ENCODE results near the gene KIZ.

Gene KIZ

GRCh38 chr20:21154692-21155091 is 28.8 kb downstream of the KIZ start:
- H3K27ac ChIP-seq: peak overlapping the region; percentile 59
- no peak for TF ChIP-seq CTCF (conservative IDR thresholded peaks at IDR 0.05)

- TF ChIP-seq CTCF (conservative IDR thresholded peaks at IDR 0.05): no peak
- peak overlapping the region; percentile 59 for H3K27ac ChIP-seq
Measured at GRCh38 chr20:21155268-21155667, 29.4 kb downstream of the KIZ start.

- no peak for TF ChIP-seq CTCF (conservative IDR thresholded peaks at IDR 0.05)
- no peak overlapping the region for H3K27ac ChIP-seq
Measured at GRCh38 chr20:21156266-21156665, 30.4 kb downstream of the KIZ start.

- no peak for TF ChIP-seq CTCF (conservative IDR thresholded peaks at IDR 0.05)
Measured at GRCh38 chr20:21157006-21157405, 31.1 kb downstream of the KIZ start.

GRCh38 chr20:21159658-21160380 is 33.9 kb downstream of the KIZ start:
- TF ChIP-seq CTCF (conservative IDR thresholded peaks at IDR 0.05): no peak
- peak overlapping the region; percentile 36 for H3K27ac ChIP-seq

More at GRCh38 chr20:21157006-21157405, 31.1 kb downstream of the KIZ start:
- no peak overlapping the region for H3K27ac ChIP-seq

- no peak for TF ChIP-seq CTCF (conservative IDR thresholded peaks at IDR 0.05)
- no peak overlapping the region for H3K27ac ChIP-seq
Measured at GRCh38 chr20:21161926-21162325, 36.0 kb downstream of the KIZ start.

GRCh38 chr20:21162631-21163030 is 36.7 kb downstream of the KIZ start:
- TF ChIP-seq CTCF (conservative IDR thresholded peaks at IDR 0.05): no peak
- H3K27ac ChIP-seq: no peak overlapping the region
